SU-DHL-6 (cell line): ENCODE results near the gene AFAP1.

ENCODE experiments used
- CTCF ChIP-seq: fragments of 200-600 bp; sonication (generic); IDR thresholded peaks from one replicate; pipeline ENCODE4 v1.5.1; 2017; ENCODE audit warnings: antibody characterized with exemption, mild to moderate bottlenecking, low read length, moderate library complexity; ENCODE audit not compliant: insufficient read depth, poor library complexity, severe bottlenecking
- EZH2phosphoT487 ChIP-seq: fragments of 200-600 bp; sonication (generic), shearing (Covaris generic); conservative IDR thresholded peaks from 2 replicates; pipeline ENCODE4 v1.6.1; 2018; ENCODE audit warnings: mild to moderate bottlenecking, antibody characterized with exemption, low read length, moderate library complexity, mixed read lengths

- TF ChIP-seq CTCF (no peak), EZH2phosphoT487 (no peak)
These were observed 71.8 kb downstream of the AFAP1 start for GRCh38 chr4:7867701-7868435.
